GM04504 (cell line): ENCODE data around the gene RASGRP2.

ENCODE experiments used
- DNase-seq: peaks from one replicate; pipeline ENCODE4 v3.0.0-alpha.2; 2012; ENCODE audit warnings: low read depth

Gene RASGRP2

GRCh38 chr11:64694821-64695365 is 49.0 kb downstream of the RASGRP2 start:
- DNase-seq = no peak

- DNase-seq = no peak
These were observed 49.8 kb downstream of the RASGRP2 start for GRCh38 chr11:64694026-64694755.

GRCh38 chr11:64692764-64693331 is 51.1 kb downstream of the RASGRP2 start:
- no peak for DNase-seq

GRCh38 chr11:64691543-64691942 is 52.4 kb downstream of the RASGRP2 start:
- DNase-seq = no peak

GRCh38 chr11:64690235-64690634 is 53.7 kb downstream of the RASGRP2 start:
- DNase-seq = no peak

- DNase-seq = peak; percentile 59
These were observed 55.4 kb downstream of the RASGRP2 start for GRCh38 chr11:64688534-64688982.

- DNase-seq = no peak
These were observed 56.1 kb downstream of the RASGRP2 start for GRCh38 chr11:64687643-64688533.

GRCh38 chr11:64687204-64687603 is 56.7 kb downstream of the RASGRP2 start:
- no peak for DNase-seq

GRCh38 chr11:64686466-64687170 is 57.3 kb downstream of the RASGRP2 start:
- no peak for DNase-seq

- no peak for DNase-seq
These were observed 58.4 kb downstream of the RASGRP2 start for GRCh38 chr11:64685536-64685935.

GRCh38 chr11:64684357-64684756 is 59.6 kb downstream of the RASGRP2 start:
- no peak for DNase-seq

GRCh38 chr11:64681171-64681570 is 62.8 kb downstream of the RASGRP2 start:
- no peak for DNase-seq

GRCh38 chr11:64679846-64680245 is 64.1 kb downstream of the RASGRP2 start:
- DNase-seq = no peak

GRCh38 chr11:64677441-64678023 is 66.4 kb downstream of the RASGRP2 start:
- no peak for DNase-seq
